Stimulated activated CD8-positive, alpha-beta memory T cell treated with anti-CD3 and anti-CD28 coated beads, Interleukin-12 subunit alpha, Interleukin-12 subunit beta, amount 100 ng/mL, for 4 hours (primary cell): ENCODE results near the gene MAGEB10.
"Not testable (repeated sequence)": the region's sequence is repeated elsewhere in the genome, so short reads cannot be mapped to it uniquely, and the experiment has no call there.

Source experiments
- DNase-seq: peaks from one replicate; pipeline ENCODE4 v3.0.0-alpha.2; 2020; ENCODE audit warnings: low read depth

Gene MAGEB10

GRCh38 chrX:27807690-27808089, at the start of gene MAGEB10:
TSS of gene MAGEB10 (plus strand) at chrX:27807990. CDS start at chrX:27821307, 13,317 bp downstream.
- DNase-seq = no peak

GRCh38 chrX:27765718-27766117, 42.1 kb upstream of the MAGEB10 start:
- no peak for DNase-seq

GRCh38 chrX:27767387-27767786, 40.4 kb upstream of the MAGEB10 start:
- no peak for DNase-seq

- DNase-seq = no peak
Observed at GRCh38 chrX:27775984-27776383, 31.8 kb upstream of the MAGEB10 start.

- no peak for DNase-seq
Observed at GRCh38 chrX:27796640-27797257, 11.0 kb upstream of the MAGEB10 start.

- no peak for DNase-seq
Observed at GRCh38 chrX:27797575-27797974, 10.2 kb upstream of the MAGEB10 start.

GRCh38 chrX:27808226-27808625, 436 bp downstream of the MAGEB10 start:
- DNase-seq = no peak

- not testable (repeated sequence) for DNase-seq
Observed at GRCh38 chrX:27808991-27809859, 1.4 kb downstream of the MAGEB10 start.

GRCh38 chrX:27815209-27815608, 7.4 kb downstream of the MAGEB10 start:
- no peak for DNase-seq

GRCh38 chrX:27823812-27824211, 16.0 kb downstream of the MAGEB10 start:
- DNase-seq = no peak

GRCh38 chrX:27838185-27838584, 30.4 kb downstream of the MAGEB10 start:
- no peak for DNase-seq

GRCh38 chrX:27840881-27841280, 33.1 kb downstream of the MAGEB10 start:
- no peak for DNase-seq

GRCh38 chrX:27842859-27843258, 35.1 kb downstream of the MAGEB10 start:
- no peak for DNase-seq

- no peak for DNase-seq
Observed at GRCh38 chrX:27860337-27860736, 52.5 kb downstream of the MAGEB10 start.

- DNase-seq = no peak
Observed at GRCh38 chrX:27863809-27864208, 56.0 kb downstream of the MAGEB10 start.
